Tibial artery (tissue), 4 donors: Measurements from ENCODE around the gene COMMD1.

Experiments
- DNase-seq, 2 donors: peaks; one replicate each; pipeline ENCODE4 v3.0.0-alpha.2; 2019
- H3K27ac ChIP-seq, 2 donors: fragments of 200-600 bp; sonication (generic) in 1 of 2; 1 replicate in 1 of 2; 2 replicates in 1 of 2; pipeline ENCODE4 v1.5.1; 2018 to 2019; ENCODE audit warnings: mild to moderate bottlenecking in 1 of 2
- H3K27me3 ChIP-seq, 2 donors: fragments of 200-600 bp; sonication (generic) in 1 of 2; one replicate each; pipeline versions ENCODE4 v1.5.1 to v1.6.0; 2016 to 2019
- H3K36me3 ChIP-seq, 3 donors: fragments of 200-600 bp; sonication (generic) in 2 of 3; one replicate each; pipeline ENCODE4 v1.5.1; 2016 to 2019; ENCODE audit warnings: mild to moderate bottlenecking in 2 of 3
- H3K4me1 ChIP-seq, 4 donors: fragments of 200-600 bp; sonication (generic) in 2 of 4; 1 replicate in 3 of 4; 2 replicates in 1 of 4; pipeline ENCODE4 v1.5.1; 2016 to 2019
- H3K4me3 ChIP-seq, 2 donors: fragments of 200-600 bp; sonication (generic) in 1 of 2; 1 replicate in 1 of 2; 2 replicates in 1 of 2; pipeline ENCODE4 v1.5.1; 2018 to 2019; ENCODE audit warnings: mild to moderate bottlenecking in 2 of 2
- H3K9me3 ChIP-seq, 3 donors: fragments of 200-600 bp; sonication (generic) in 1 of 3; one replicate each; pipeline ENCODE4 v1.5.1; 2016 to 2019
- intact Hi-C: fragments of 100-400 bp; cut with DNase I; formaldehyde crosslinking; loops from one replicate; pipeline ENCODE4 v1.15.0; 2023; ENCODE audit warnings: low total_unique reads
- TF ChIP-seq, protein P1 (sequence below), 2 experiments: fragments of 200-600 bp in 1 of 2; fragments of 450-650 bp in 1 of 2; IDR thresholded peaks; one replicate each; pipeline ENCODE4 v1.5.1; 2017 to 2019; ENCODE audit warnings: antibody characterized with exemption in 2 of 2, mild to moderate bottlenecking in 1 of 2, moderate library complexity in 1 of 2

The COMMD1 gene

DNA sequence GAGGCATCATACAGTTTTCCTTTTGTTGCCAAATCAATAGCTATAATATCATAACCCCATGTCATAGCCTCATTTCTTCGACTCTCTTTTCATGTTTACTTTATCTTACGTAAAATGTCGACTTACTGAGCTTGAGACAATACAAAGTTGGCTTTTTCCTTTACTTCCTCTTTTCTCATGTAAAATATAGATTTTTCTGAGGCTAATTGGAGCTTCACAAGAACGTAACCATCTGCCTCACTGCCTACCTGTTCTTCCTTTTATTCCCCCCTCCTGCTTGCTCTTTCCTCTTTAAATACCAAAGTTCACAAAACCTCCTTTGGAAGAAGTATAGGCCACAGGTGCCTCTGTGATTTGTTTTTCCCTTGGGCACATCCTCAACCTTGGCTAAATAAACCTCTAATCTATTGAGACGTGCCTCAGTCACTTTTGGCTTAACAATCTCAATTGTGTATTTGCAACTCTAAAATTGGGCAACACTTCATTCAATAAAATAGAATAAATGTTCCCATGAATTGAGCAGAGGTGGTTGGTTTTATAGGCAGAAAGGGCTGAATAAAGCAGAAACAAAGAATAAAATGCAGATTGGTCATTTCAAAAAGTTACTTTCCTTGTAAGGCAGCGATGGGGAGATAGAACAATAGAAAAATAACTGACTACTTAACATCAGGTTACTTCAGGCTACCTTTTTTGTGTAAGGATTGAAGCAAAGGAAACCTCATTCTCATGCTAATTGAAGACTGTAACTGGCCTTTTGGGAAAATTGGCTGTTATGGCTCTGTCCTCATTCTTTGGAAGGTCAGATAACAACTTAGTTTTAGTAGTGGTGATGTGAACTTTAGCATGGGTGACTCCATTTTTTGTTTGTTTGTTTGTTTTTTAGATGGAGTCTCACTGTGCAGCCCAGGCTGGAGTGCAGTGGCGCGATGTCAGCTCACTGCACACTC lies 21.3 kb downstream of the COMMD1 start:
- intact Hi-C loops: loop anchor here (10.0 kb wide), 1 partner anchor 268 kb away; the partner anchor contains the start of gene B3GNT2
- TF ChIP-seq, protein P1, sequence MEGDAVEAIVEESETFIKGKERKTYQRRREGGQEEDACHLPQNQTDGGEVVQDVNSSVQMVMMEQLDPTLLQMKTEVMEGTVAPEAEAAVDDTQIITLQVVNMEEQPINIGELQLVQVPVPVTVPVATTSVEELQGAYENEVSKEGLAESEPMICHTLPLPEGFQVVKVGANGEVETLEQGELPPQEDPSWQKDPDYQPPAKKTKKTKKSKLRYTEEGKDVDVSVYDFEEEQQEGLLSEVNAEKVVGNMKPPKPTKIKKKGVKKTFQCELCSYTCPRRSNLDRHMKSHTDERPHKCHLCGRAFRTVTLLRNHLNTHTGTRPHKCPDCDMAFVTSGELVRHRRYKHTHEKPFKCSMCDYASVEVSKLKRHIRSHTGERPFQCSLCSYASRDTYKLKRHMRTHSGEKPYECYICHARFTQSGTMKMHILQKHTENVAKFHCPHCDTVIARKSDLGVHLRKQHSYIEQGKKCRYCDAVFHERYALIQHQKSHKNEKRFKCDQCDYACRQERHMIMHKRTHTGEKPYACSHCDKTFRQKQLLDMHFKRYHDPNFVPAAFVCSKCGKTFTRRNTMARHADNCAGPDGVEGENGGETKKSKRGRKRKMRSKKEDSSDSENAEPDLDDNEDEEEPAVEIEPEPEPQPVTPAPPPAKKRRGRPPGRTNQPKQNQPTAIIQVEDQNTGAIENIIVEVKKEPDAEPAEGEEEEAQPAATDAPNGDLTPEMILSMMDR (IDR thresholded peaks at IDR 0.05): no peak
- no peak overlapping the region for H3K27ac ChIP-seq
- peaks cover 0 to 24% (median 3%) of the 10 kb centered on the region in 4 donors for H3K4me1 ChIP-seq
- H3K27me3 ChIP-seq: no peaks in the 10 kb centered on the region
- no peaks in the 10 kb centered on the region for H3K9me3 ChIP-seq
- H3K36me3 ChIP-seq: peaks cover 0 to 6% (median 0%) of the 10 kb centered on the region in 3 donors
- DNase-seq: no peak
- no peak overlapping the region for H3K4me3 ChIP-seq

DNA sequence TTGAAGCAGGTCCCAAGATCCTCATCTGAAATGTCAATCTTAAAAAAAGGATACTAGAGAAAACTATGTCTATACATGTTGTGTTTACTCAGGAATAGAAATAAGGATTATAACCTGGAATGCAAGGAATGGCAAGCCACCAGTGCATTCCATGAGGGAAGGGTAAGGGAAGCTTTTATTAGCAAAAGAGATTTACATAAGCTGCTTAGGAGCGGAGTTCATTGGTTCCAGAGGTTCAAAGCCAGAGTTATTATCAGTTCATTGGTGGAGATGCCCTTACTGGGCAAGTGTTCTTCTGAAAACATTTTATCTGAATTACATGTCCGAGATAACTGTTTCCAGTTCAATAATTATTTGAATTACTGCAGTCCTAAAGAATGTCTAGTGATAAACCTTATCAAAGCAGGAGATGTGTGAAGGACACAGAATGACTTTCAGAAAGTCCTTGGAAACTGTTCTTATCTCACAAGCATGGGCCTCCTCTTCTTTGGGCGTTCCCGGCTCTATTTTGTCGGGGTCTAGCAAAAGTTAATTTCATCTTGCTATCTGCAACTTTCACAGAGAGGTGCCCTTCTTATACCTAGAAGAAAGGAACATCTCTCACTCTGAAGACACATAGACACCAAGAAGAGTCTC lies 23.5 kb downstream of the COMMD1 start:
- Histone ChIP-seq H3K27me3 (no peaks in the 10 kb centered on the region), H3K27ac (no peak overlapping the region), H3K36me3 (peaks cover 0 to 10% (median 6%) of the 10 kb centered on the region in 3 donors), H3K4me3 (no peak overlapping the region), H3K4me1 (peaks cover 0 to 24% (median 3%) of the 10 kb centered on the region in 4 donors), H3K9me3 (no peaks in the 10 kb centered on the region)
- TF ChIP-seq, protein P1 (IDR thresholded peaks at IDR 0.05): no peak
- intact Hi-C loops: loop anchor here (10.0 kb wide), 1 partner anchor 266 kb away; the partner anchor contains the start of gene B3GNT2
- DNase-seq: no peak

DNA sequence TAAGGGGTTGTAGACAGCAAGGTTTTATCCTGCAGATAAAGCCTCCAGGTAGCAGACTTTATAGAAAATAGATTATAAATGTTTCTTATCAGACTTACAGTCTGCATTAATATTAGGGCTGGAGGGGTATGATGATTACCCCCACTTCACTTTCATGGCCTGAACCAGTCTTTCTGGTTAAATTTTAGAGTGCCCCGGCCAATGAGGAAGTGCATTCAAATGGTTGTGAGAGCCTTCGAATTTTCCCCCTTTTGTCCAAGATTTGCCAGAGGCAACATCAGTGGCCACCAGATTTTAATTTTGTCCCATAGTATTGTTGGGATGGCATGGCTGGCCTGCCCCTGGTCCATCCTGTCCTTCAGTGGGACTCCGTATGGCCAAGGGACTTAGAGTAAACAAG lies 31.6 kb downstream of the COMMD1 start:
- H3K27ac ChIP-seq: no peak overlapping the region
- TF ChIP-seq, protein P1 (IDR thresholded peaks at IDR 0.05): no peak
- intact Hi-C loops: no loop called here
- no peak for DNase-seq
- H3K4me3 ChIP-seq: no peak overlapping the region
- peaks cover 0 to 16% (median 10%) of the 10 kb centered on the region in 3 donors for H3K36me3 ChIP-seq
- no peaks in the 10 kb centered on the region for H3K27me3 ChIP-seq
- H3K4me1 ChIP-seq: peaks cover 0 to 31% (median 13%) of the 10 kb centered on the region in 4 donors
- H3K9me3 ChIP-seq: no peaks in the 10 kb centered on the region

DNA sequence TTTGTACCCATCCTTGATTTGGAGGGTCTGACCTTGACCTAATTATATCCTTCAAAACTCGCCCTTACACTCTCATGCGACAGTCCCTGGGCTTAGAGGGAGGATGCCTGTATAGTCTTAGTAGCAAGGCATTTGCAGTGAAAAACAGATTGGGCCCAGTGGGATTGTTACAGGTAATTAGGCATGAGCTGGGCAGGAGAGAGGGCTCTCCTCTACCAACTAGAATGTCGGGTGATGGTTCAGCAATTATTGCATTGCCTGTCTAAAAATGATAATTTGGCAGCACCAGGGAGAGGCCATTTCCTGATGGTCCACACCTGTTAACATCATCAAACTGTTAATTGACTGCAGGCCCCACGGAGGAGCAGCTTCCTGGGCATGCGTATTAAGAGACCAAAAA lies 32.4 kb downstream of the COMMD1 start:
- H3K4me1 ChIP-seq: peaks cover 0 to 31% (median 13%) of the 10 kb centered on the region in 4 donors
- no peak overlapping the region for H3K4me3 ChIP-seq
- H3K27ac ChIP-seq: peak overlapping the region; percentile 31 to 56
- H3K9me3 ChIP-seq: no peaks in the 10 kb centered on the region
- no peak for DNase-seq
- H3K36me3 ChIP-seq: peaks cover 0 to 12% (median 10%) of the 10 kb centered on the region in 3 donors
- intact Hi-C loops: no loop called here
- no peaks in the 10 kb centered on the region for H3K27me3 ChIP-seq
- TF ChIP-seq, protein P1 (IDR thresholded peaks at IDR 0.05): no peak

DNA sequence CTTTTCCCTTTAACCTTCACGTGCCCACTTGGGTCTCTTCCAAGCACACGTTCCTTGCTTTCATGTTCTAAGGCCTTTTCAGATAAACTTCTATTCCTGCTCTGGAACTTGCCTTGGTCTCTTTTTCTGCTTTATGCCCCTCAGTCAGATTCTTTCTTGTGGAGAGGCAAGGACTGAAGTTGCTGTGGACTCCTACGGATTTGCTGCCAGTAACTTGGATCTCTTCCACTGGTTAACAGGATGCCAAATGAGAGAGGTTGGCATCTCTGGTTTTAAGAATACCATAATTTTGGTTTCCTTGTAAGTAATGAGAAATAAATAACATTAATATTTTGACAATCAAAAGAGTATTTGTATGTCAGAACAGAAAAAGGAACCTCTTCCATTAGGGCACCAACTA lies 33.0 kb downstream of the COMMD1 start:
- no peaks in the 10 kb centered on the region for H3K9me3 ChIP-seq
- peaks cover 0 to 10% (median 6%) of the 10 kb centered on the region in 3 donors for H3K36me3 ChIP-seq
- no peak for DNase-seq
- no peak overlapping the region for H3K4me3 ChIP-seq
- no peaks in the 10 kb centered on the region for H3K27me3 ChIP-seq
- peak overlapping the region; percentile 31 to 56 for H3K27ac ChIP-seq
- H3K4me1 ChIP-seq: peaks cover 0 to 31% (median 13%) of the 10 kb centered on the region in 4 donors
- intact Hi-C loops: no loop called here
- TF ChIP-seq, protein P1 (IDR thresholded peaks at IDR 0.05): no peak
